ENCODE results near the gene DDX6. TPM values are rescaled to one million over a fixed set of nuclear protein-coding genes. Genes with fewer than 3 reads are reported as not detected.
A peak's percentile ranks its signal among the peaks of the same experiment; 100 is the strongest.

The DDX6 gene
- total and polyA plus RNA-seq, 9 of the 15 experiments (the other 6 are each of a cell fraction or from before 2014, with no cell fraction given): 10.0 to 102 (median 58.2) TPM

DNA sequence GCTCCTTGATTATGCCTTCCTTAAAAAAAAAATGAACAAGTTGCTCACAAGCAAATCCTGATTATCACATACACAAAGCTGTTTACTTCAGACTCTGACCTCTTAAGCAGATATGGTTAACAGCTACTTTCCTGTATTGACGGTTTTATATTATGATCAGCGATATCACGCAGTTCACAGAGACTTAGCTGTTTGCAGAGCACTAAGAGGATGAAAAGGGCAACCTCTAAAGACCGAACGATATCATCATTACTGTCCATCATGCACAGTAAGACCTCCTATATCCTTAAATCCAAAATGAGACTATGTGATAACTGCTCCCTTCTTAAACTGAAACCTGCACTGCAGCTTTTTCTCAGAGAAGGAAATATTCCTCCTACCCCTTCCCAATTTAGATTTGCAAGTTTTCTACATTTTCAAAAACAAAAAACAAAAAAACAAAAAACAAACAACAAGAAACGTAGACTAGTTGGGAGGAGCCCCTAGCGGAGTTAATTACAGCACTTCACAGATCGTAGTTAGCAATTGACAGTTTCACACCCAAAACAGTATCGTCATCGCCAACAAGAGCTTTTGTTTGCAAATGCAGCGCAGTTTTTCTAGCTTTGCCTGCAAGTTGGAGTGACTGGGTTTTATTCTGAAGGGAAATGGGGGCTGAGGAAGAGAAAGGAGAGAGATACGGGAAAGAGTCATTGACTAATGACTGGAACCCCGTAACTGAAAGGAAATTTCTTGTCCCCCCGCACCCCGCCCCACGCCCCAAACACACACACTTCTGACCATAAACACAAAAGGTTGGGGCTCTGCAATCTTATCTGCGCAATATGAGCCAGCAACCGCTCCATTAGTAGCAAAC is 1.2 kb downstream of the DDX6 start (continued):
- TF ChIP-seq, protein P1, sequence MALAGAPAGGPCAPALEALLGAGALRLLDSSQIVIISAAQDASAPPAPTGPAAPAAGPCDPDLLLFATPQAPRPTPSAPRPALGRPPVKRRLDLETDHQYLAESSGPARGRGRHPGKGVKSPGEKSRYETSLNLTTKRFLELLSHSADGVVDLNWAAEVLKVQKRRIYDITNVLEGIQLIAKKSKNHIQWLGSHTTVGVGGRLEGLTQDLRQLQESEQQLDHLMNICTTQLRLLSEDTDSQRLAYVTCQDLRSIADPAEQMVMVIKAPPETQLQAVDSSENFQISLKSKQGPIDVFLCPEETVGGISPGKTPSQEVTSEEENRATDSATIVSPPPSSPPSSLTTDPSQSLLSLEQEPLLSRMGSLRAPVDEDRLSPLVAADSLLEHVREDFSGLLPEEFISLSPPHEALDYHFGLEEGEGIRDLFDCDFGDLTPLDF (CRISPR knock-in tag; IDR thresholded peaks at IDR 0.05): no peak
- no peak for TF ChIP-seq RUNX1 (IDR thresholded peaks at IDR 0.05; ENCODE audit: low read depth)
- no peak for TF ChIP-seq DNMT1 (IDR thresholded peaks at IDR 0.05)
- 0 out of 2 replicates have a peak, but pooled peaks have one; percentile 24 for TF ChIP-seq MAFG (tag; conservative IDR thresholded peaks at IDR 0.05)
- no peak for TF ChIP-seq SMARCA5 (IDR thresholded peaks at IDR 0.05)
- TF ChIP-seq NUFIP1 (IDR thresholded peaks at IDR 0.05; ENCODE audit: partially characterized antibody): no peak
- no peak for TF ChIP-seq CHD7 (IDR thresholded peaks at IDR 0.05; ENCODE audit: low read depth, low read length)
- TF ChIP-seq MLLT1 (IDR thresholded peaks at IDR 0.05): peak; percentile 11 to 24; a peak in 2 of 4 replicates
- TF ChIP-seq NR3C1 (CRISPR knock-in tag; IDR thresholded peaks at IDR 0.05): no peak
- TF ChIP-seq GATA2 (CRISPR knock-in tag; IDR thresholded peaks at IDR 0.05): 0 out of 2 replicates have a peak, but pooled peaks have one; percentile 9
- TF ChIP-seq, protein P2, sequence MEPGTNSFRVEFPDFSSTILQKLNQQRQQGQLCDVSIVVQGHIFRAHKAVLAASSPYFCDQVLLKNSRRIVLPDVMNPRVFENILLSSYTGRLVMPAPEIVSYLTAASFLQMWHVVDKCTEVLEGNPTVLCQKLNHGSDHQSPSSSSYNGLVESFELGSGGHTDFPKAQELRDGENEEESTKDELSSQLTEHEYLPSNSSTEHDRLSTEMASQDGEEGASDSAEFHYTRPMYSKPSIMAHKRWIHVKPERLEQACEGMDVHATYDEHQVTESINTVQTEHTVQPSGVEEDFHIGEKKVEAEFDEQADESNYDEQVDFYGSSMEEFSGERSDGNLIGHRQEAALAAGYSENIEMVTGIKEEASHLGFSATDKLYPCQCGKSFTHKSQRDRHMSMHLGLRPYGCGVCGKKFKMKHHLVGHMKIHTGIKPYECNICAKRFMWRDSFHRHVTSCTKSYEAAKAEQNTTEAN (CRISPR knock-in tag; IDR thresholded peaks at IDR 0.05): no peak
- peak; percentile 11 for TF ChIP-seq CHD1 (IDR thresholded peaks at IDR 0.05; ENCODE audit: low read length)

All from K562 (cell line).